ENCODE measurements around the gene PRRT1. TPM values are rescaled to one million over a fixed set of nuclear protein-coding genes. Genes with fewer than 3 reads are reported as not detected.

The PRRT1 gene
- total and polyA plus RNA-seq, 2 of the 4 experiments (the other 2 are of a cell fraction) = 0.99 TPM; not detected in 1

DNA sequence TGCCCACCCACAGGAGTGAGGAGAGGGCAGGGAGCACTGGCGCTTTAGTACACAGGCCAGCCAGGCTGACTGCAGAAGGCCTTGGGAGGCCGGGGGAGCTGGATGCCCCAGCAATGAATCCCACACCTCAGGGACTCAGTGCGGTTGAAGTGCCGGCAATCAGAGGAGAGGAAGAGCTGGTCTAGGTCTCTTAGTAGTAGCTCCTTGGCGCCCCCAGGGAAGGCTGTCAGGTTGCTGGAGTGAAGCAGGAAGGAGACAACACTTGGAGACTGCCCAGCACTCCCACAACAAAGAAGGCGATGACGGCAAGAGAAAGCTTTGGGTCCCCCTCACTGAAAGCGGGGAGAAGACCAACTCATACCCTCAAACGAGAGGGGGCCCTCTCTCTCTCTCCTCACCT lies 34.3 kb downstream of the PRRT1 start:
- in situ Hi-C loops (cut with MboI; ENCODE audit: low sequenced_read_pairs) (loop anchor here (5.0 to 10.0 kb wide), 3 partner anchors 40 to 143 kb away; partner anchors contain the start of genes DXO, GPSM3 and PBX2), intact Hi-C loops (cut with micrococcal nuclease) (loop anchor here (5.0 kb wide), 2 partner anchors 60 to 295 kb away; partner anchors contain the start of genes AGPAT1 and RNF5), dilution Hi-C loops (cut with HindIII; ENCODE audit: low sequenced_read_pairs, unreplicated experiment) (no loop called here)
- Histone ChIP-seq H2BK20ac (ENCODE audit: low read depth, low read length) (no peak overlapping the region; the same call in 1 of the 2 replicates), H4K91ac (ENCODE audit: insufficient read depth, low read depth, low read length) (no peak overlapping the region), H3K4me2 (ENCODE audit: low read depth, low read length) (no peak overlapping the region), H2AK5ac (ENCODE audit: low read depth, low read length) (no peak overlapping the region), H2BK120ac (ENCODE audit: low read depth, low read length) (no peak overlapping the region), H2AK9ac (replicated peaks; ENCODE audit: low read depth, low read length, poor library complexity) (no peak overlapping the region), H2AFZ (replicated peaks; ENCODE audit: low read length, poor library complexity) (no peak overlapping the region), H3K27me3 (ENCODE audit: control insufficient read depth, insufficient read depth, low read length) (no peaks in the 10 kb centered on the region), H3K4me3 (ENCODE audit: insufficient read depth, low read depth, low read length) (no peak overlapping the region), H3K4me1 (ENCODE audit: control insufficient read depth, insufficient read depth, low read length) (peaks cover 21% of the 10 kb centered on the region), H3K56ac (ENCODE audit: extremely low read depth, insufficient read depth, low read length) (no peak overlapping the region), H3K27ac (ENCODE audit: insufficient read depth, low read length) (no peak overlapping the region), H3K36me3 (ENCODE audit: control insufficient read depth, insufficient read depth, low read length) (peaks cover 39% of the 10 kb centered on the region), H3K18ac (ENCODE audit: low read depth, low read length) (no peak overlapping the region), H3K9me1 (ENCODE audit: insufficient read depth, low read length) (peaks cover 9% of the 10 kb centered on the region), H3K14ac (replicated peaks; ENCODE audit: low read depth, low read length) (no peak overlapping the region), H3K4ac (ENCODE audit: low read depth, low read length) (no peak overlapping the region), H3K79me1 (ENCODE audit: low read depth in 1 of 2, low read length in 2 of 2) (peaks cover 0 to 13% of the 10 kb centered on the region in 2 experiments; a peak in 1 of 4 replicates), H4K5ac (ENCODE audit: low read depth, low read length) (no peak overlapping the region), H3K9me3 (ENCODE audit: control insufficient read depth, insufficient read depth, low read length) (no peaks in the 10 kb centered on the region), H2BK5ac (ENCODE audit: low read depth, low read length, poor library complexity, severe bottlenecking) (no peak overlapping the region), H3K9ac (ENCODE audit: low read depth, low read length) (no peak overlapping the region), H2BK15ac (ENCODE audit: low read depth, low read length) (no peak overlapping the region), H4K8ac (ENCODE audit: low read depth in 2 of 2, low read length in 2 of 2) (no peak overlapping the region), H3K23ac (ENCODE audit: low read depth, low read length) (no peak overlapping the region), H4K20me1 (ENCODE audit: insufficient read depth, low read length) (peaks cover 4% of the 10 kb centered on the region; the same call in 1 of the 2 replicates)
- ChIA-PET CTCF (interaction anchor here (0.6 to 1.9 kb wide), 3 partner anchors 9 to 46 kb away, joined by 3 to 6 read pairs (median 6); no protein-coding TSS in a partner anchor), POLR2A (ENCODE audit: unreplicated experiment) (no interaction called here)
- 80% methylated on average over 2 of the region's 9 CpGs; no CpG with 5 or more reads in 1 of the 2 experiments for WGBS, 2 experiments (ENCODE audit: extremely low coverage in 2 of 2, insufficient read length in 1 of 2)
- BruUV-seq (replicated peaks) = no TSS peak
- ATAC-seq (ENCODE audit: low read depth) (no peak), DNase-seq (no peak)
- TF ChIP-seq MAFK (IDR thresholded peaks at IDR 0.05; ENCODE audit: low read depth, low read length) (no peak), ELK1 (IDR thresholded peaks at IDR 0.05; ENCODE audit: borderline replicate concordance, low read depth, low read length) (no peak), RFX5 (IDR thresholded peaks at IDR 0.05; ENCODE audit: low read depth, low read length) (no peak), MXI1 (IDR thresholded peaks at IDR 0.05; ENCODE audit: borderline replicate concordance, low read depth, low read length) (no peak), POLR2A (IDR thresholded peaks at IDR 0.05; ENCODE audit: low read depth, low read length) (no peak), CEBPB (IDR thresholded peaks at IDR 0.05; ENCODE audit: low read depth, low read length) (no peak), RAD21 (IDR thresholded peaks at IDR 0.05; ENCODE audit: low read length) (no peak), NFE2L2 (IDR thresholded peaks at IDR 0.05; ENCODE audit: low read depth, low read length) (no peak), RCOR1 (IDR thresholded peaks at IDR 0.05; ENCODE audit: insufficient replicate concordance, low read length) (no peak), SMC3 (IDR thresholded peaks at IDR 0.05; ENCODE audit: low read depth, low read length) (no peak), FOS (IDR thresholded peaks at IDR 0.05; ENCODE audit: low read depth, low read length) (no peak), CHD1 (IDR thresholded peaks at IDR 0.05; ENCODE audit: low read depth, low read length) (no peak)
- TF ChIP-seq, protein P1, sequence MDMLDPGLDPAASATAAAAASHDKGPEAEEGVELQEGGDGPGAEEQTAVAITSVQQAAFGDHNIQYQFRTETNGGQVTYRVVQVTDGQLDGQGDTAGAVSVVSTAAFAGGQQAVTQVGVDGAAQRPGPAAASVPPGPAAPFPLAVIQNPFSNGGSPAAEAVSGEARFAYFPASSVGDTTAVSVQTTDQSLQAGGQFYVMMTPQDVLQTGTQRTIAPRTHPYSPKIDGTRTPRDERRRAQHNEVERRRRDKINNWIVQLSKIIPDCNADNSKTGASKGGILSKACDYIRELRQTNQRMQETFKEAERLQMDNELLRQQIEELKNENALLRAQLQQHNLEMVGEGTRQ (IDR thresholded peaks at IDR 0.05; ENCODE audit: low read depth, low read length) = no peak

All from IMR-90 (cell line).